GM20000 (cell line): Measurements from ENCODE around the gene ASTL.

Source experiments
- DNase-seq: peaks from one replicate; pipeline ENCODE4 v3.0.0; 2012; ENCODE audit warnings: low spot score
- CTCF ChIP-seq: IDR thresholded peaks from 2 replicates; pipeline ENCODE4 v1.5.1; 2012; ENCODE audit warnings: mild to moderate bottlenecking, control low read depth; ENCODE audit errors: extremely low read depth, missing control alignments

The ASTL gene

GRCh38 chr2:96083989-96084857 is 54.1 kb downstream of the ASTL start:
- no peak for DNase-seq
- no peak for TF ChIP-seq CTCF

- TF ChIP-seq CTCF, result no peak
- DNase-seq, result no peak
Observed at GRCh38 chr2:96083064-96083939, 55.0 kb downstream of the ASTL start.

- DNase-seq, result no peak
Observed at GRCh38 chr2:96082211-96083063, 55.9 kb downstream of the ASTL start.

GRCh38 chr2:96081042-96081441 is 57.3 kb downstream of the ASTL start:
- TF ChIP-seq CTCF, result no peak
- no peak for DNase-seq

More at GRCh38 chr2:96082211-96083063, 55.9 kb downstream of the ASTL start:
- TF ChIP-seq CTCF, result no peak

- no peak for TF ChIP-seq CTCF
Observed at GRCh38 chr2:96075199-96075771, 63.0 kb downstream of the ASTL start.

GRCh38 chr2:96074156-96074555 is 64.1 kb downstream of the ASTL start:
- no peak for TF ChIP-seq CTCF
- no peak for DNase-seq

More at GRCh38 chr2:96075199-96075771, 63.0 kb downstream of the ASTL start:
- DNase-seq, result no peak
